Transverse colon (tissue), 4 donors: ENCODE results near the gene SLC35F1. TPM values are rescaled to one million over a fixed set of nuclear protein-coding genes. Genes with fewer than 3 reads are reported as not detected.

Experiments
- DNase-seq: peaks from one replicate; pipeline ENCODE4 v3.0.0-alpha.2; 2019
- H3K27ac ChIP-seq, 4 donors: fragments of 200-600 bp; sonication (generic); 2 replicates each; pipeline ENCODE4 v1.5.1; 2016 to 2018; ENCODE audit warnings: inconsistent platforms in 4 of 4
- H3K27me3 ChIP-seq: fragments of 200-600 bp; sonication (generic); 2 replicates; pipeline ENCODE4 v1.5.1; 2017; ENCODE audit warnings: inconsistent platforms
- H3K36me3 ChIP-seq, 4 donors: fragments of 200-600 bp; sonication (generic); 2 replicates each; pipeline ENCODE4 v1.5.1; 2017 to 2019; ENCODE audit warnings: inconsistent platforms in 4 of 4
- H3K4me1 ChIP-seq, 4 donors: fragments of 200-600 bp; sonication (generic); 2 replicates each; pipeline ENCODE4 v1.5.1; 2017 to 2020; ENCODE audit warnings: inconsistent platforms in 4 of 4
- H3K4me3 ChIP-seq, 4 donors: fragments of 200-600 bp; sonication (generic); 1 replicate in 1 of 4; 2 replicates in 3 of 4; pipeline versions ENCODE4 v1.5.1 to v1.6.1; 2017 to 2019; ENCODE audit warnings: inconsistent platforms in 4 of 4
- H3K9me3 ChIP-seq, 2 donors: fragments of 200-600 bp; sonication (generic); 2 replicates each; pipeline ENCODE4 v1.5.1; 2017 to 2019; ENCODE audit warnings: inconsistent platforms in 2 of 2
- CTCF ChIP-seq, 5 experiments: fragments of 200-600 bp in 3 of 5; fragments of 450-650 bp in 2 of 5; sonication (generic) in 3 of 5; IDR thresholded peaks; 1 replicate in 2 of 5; 2 replicates in 3 of 5; pipeline ENCODE4 v1.5.1; 2016 to 2017; ENCODE audit warnings: antibody characterized with exemption in 5 of 5, inconsistent platforms in 3 of 5, mild to moderate bottlenecking in 2 of 5, moderate library complexity in 1 of 5
- EP300 ChIP-seq: sonication (generic); formaldehyde crosslinking; IDR thresholded peaks from one replicate; pipeline ENCODE4 v1.6.1; 2017; ENCODE audit warnings: antibody characterized with exemption, low read depth
- POLR2A ChIP-seq: fragments of 450-650 bp; IDR thresholded peaks from one replicate; pipeline ENCODE4 v1.6.1; 2016; ENCODE audit warnings: antibody characterized with exemption, mild to moderate bottlenecking, moderate library complexity
- POLR2AphosphoS5 ChIP-seq, 3 donors: sonication (generic); formaldehyde crosslinking; IDR thresholded peaks; one replicate each; pipeline ENCODE4 v1.6.1; 2016; ENCODE audit warnings: antibody characterized with exemption in 3 of 3
- WGBS, 2 donors: methylation state at CpG; one replicate each; pipeline ENCODE4 v1.1.5; 2018; ENCODE audit warnings: low coverage in 1 of 2; 5-methylcytosine and 5-hydroxymethylcytosine counted together
- in situ Hi-C, 4 donors: fragments of 200-750 bp; cut with MboI; loops; one replicate each; pipeline versions ENCODE4 v1.15.0 to v1.15.1; 2017; ENCODE audit warnings: low sequenced_read_pairs in 3 of 4, low pct_ligation_motif_present in 1 of 4, low pct_unique_long_range_greater_than_20kb in 1 of 4
- intact Hi-C: fragments of 100-400 bp; cut with DNase I; formaldehyde crosslinking; loops from one replicate; pipeline ENCODE4 v1.15.1; 2023; ENCODE audit warnings: low total_unique reads
- total RNA-seq, 4 donors: library from RNA; depleted of rRNA; stranded (reverse); fragments of >200 nt; gene quantifications; one replicate each; pipeline ENCODE4 v1.1.0, GENCODE V29; 2016

The SLC35F1 gene
- total RNA-seq, 4 donors from 2014 or later, result 0.37 to 1.1 (median 0.71) TPM

GRCh38 chr6:118042855-118043254, 135.8 kb downstream of the SLC35F1 start:
- Histone ChIP-seq H3K9me3 (no peaks in the 10 kb centered on the region), H3K4me3 (no peak overlapping the region), H3K4me1 (no peaks in the 10 kb centered on the region), H3K27ac (no peak overlapping the region), H3K36me3 (no peaks in the 10 kb centered on the region), H3K27me3 (no peaks in the 10 kb centered on the region)
- TF ChIP-seq POLR2A (no peak), CTCF (IDR thresholded peaks at IDR 0.05) (no peak), POLR2AphosphoS5 (IDR thresholded peaks at IDR 0.05) (no peak), EP300 (no peak)
- in situ Hi-C loops (no loop called here), intact Hi-C loops (no loop called here)
- DNase-seq, result no peak
- 57 to 62% methylated on average over 4 of the region's 4 CpGs for WGBS, 2 donors

- no peak overlapping the region for H3K27ac ChIP-seq
- 38 to 41% methylated on average over 2 of the region's 2 CpGs for WGBS, 2 donors
- no peaks in the 10 kb centered on the region for H3K9me3 ChIP-seq
- no peaks in the 10 kb centered on the region for H3K4me1 ChIP-seq
- H3K4me3 ChIP-seq, result no peak overlapping the region
- in situ Hi-C loops, result no loop called here
- H3K27me3 ChIP-seq, result no peaks in the 10 kb centered on the region
- intact Hi-C loops, result no loop called here
- DNase-seq, result no peak
- H3K36me3 ChIP-seq, result no peaks in the 10 kb centered on the region
- TF ChIP-seq EP300 (no peak), POLR2AphosphoS5 (IDR thresholded peaks at IDR 0.05) (no peak), POLR2A (no peak), CTCF (IDR thresholded peaks at IDR 0.05) (no peak)
These were observed 137.2 kb downstream of the SLC35F1 start for GRCh38 chr6:118044275-118044674.

- Histone ChIP-seq H3K9me3 (no peaks in the 10 kb centered on the region), H3K27me3 (no peaks in the 10 kb centered on the region), H3K4me3 (no peak overlapping the region), H3K4me1 (no peaks in the 10 kb centered on the region), H3K36me3 (no peaks in the 10 kb centered on the region), H3K27ac (no peak overlapping the region)
- in situ Hi-C loops, result no loop called here
- TF ChIP-seq CTCF (IDR thresholded peaks at IDR 0.05) (no peak), POLR2A (no peak)
- WGBS, 2 donors, result 25% methylated on average over 1 of the region's 1 CpG
- DNase-seq, result no peak
- intact Hi-C loops, result no loop called here
These were observed 147.0 kb downstream of the SLC35F1 start for GRCh38 chr6:118054082-118054481.

GRCh38 chr6:118061666-118062065, 154.6 kb downstream of the SLC35F1 start:
- in situ Hi-C loops (no loop called here), intact Hi-C loops (no loop called here)
- Histone ChIP-seq H3K27me3 (no peaks in the 10 kb centered on the region), H3K9me3 (no peaks in the 10 kb centered on the region), H3K36me3 (no peaks in the 10 kb centered on the region), H3K4me3 (no peak overlapping the region), H3K27ac (no peak overlapping the region), H3K4me1 (no peaks in the 10 kb centered on the region)
- TF ChIP-seq EP300 (no peak), POLR2A (no peak), CTCF (IDR thresholded peaks at IDR 0.05) (no peak), POLR2AphosphoS5 (IDR thresholded peaks at IDR 0.05) (no peak)
- WGBS, 2 donors, result 85 to 87% methylated on average over 4 to 8 of the region's 8 CpGs
- DNase-seq, result no peak
